Islet of Langerhans (tissue), 1 donor: ENCODE results near the gene ARHGAP6.
"Not testable (repeated sequence)": the region's sequence is repeated elsewhere in the genome, so short reads cannot be mapped to it uniquely, and the experiment has no call there.

Experiments used
- FAIRE-seq: peaks from one replicate; lab custom pipeline; 2011; peaks lifted over from hg19 to GRCh38; lab: Jason Lieb, UNC

The ARHGAP6 gene

DNA sequence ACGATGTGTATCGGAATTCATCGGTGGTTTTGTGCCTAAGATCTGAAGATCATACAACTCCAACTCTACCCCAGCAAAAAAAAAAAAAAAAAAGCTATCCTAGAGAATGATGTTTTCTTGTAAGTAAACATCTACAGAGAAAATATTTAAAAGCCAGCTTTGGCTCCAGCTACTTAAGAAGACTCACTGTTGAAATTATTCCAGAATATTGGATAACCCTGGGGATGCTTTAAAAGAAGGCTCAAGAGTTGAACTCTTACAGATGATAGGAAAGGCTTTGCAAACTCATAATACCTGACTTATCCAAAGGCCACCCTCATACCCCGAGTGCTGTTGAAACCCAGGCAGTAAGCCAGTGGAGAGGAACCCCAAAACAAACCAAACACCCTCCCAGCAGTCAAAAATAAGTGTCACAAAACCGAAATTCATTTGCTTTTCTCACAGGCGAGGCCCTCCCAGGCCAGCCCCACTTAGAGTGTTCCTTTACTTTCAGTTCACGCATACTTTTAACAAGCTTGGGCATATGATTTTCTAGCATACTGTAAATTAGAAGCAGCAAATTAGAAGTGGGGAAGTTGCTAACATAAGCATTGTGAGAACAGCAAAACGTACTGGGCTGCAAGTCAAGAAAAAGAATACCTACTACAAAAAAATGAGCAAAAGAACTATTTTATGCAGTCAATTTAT lies 375.2 kb downstream of the ARHGAP6 start:
- no peak for FAIRE-seq

DNA sequence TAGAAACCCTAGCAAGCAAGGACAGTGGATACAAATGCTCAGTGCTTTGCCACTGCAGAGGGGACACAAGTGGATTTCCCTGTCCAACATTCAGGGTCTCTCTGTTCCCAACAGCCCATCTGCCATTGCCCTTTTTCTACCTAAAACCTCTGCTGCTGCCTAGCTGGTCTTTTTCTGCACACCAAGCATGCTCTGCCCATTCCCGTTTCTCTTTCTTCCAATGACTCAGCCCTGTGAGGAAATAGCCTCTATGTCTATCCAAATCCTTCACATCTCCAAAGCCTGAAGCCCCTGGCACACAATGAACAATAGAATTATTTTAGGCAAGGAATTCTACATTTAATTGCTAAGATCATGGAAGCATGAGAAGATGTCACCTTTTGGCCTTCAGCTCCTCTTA lies 378.2 kb downstream of the ARHGAP6 start:
- FAIRE-seq = no peak

DNA sequence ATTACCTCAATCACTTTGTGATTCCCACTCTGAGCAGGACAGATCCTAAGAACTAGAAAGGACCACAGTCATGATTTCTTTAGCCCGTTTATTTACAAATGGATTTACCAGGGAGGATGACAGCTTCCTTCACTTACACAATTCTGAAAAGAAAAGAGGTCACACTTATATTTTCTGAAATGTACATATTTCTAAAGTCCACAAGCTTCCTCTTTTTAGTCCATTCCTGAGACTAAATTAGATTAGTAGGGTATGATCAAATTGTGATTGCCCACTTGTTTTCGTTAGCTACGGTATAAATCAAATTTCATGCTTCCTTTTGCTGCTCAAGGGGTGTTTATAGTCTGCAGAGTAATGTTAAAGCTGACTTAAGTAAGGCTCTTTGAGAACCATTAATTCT lies 380.1 kb downstream of the ARHGAP6 start:
- FAIRE-seq = no peak

DNA sequence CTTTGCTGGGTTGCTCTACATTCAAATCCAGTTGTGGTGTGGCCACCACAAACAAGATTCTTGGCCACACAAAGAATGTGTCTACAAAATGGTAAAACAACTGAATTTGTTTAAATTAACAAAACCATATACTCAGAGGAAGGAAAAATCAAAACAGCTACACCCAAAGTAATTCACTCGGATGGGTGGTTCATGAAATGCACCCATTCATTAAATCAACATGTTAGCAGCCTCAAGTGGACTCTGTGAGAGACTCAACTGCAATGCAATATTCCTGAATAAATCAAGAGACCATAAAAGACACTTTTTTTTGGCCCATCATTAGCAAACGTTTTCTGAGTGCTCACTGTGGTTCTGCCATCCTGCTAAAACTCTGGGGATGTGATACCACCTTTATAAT lies 383.7 kb downstream of the ARHGAP6 start:
- FAIRE-seq = no peak

GRCh38 chrX:11273544-11273943 lies 392.2 kb downstream of the ARHGAP6 start:
- FAIRE-seq = no peak

DNA sequence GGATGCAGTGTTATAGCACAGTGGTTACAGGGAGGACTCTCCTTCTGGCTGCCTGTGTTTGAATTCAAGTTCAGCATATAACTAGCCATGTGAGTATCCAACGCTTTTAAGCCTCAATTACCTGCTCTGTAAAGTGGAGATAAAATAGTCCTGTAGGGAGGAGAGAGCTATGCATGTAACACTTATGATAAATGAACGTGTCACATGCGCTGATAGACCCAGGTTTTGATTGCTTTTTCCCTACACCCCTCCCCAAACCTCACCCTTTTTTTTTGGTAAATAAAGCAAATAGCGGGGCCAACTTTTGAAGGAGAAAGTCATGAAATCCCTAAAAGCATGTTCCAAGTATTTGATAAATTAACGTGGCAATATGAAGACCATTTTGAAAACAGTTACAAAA lies 392.9 kb downstream of the ARHGAP6 start:
- no peak for FAIRE-seq

- no peak for FAIRE-seq
Measured at GRCh38 chrX:11272290-11272689, 393.4 kb downstream of the ARHGAP6 start.

DNA sequence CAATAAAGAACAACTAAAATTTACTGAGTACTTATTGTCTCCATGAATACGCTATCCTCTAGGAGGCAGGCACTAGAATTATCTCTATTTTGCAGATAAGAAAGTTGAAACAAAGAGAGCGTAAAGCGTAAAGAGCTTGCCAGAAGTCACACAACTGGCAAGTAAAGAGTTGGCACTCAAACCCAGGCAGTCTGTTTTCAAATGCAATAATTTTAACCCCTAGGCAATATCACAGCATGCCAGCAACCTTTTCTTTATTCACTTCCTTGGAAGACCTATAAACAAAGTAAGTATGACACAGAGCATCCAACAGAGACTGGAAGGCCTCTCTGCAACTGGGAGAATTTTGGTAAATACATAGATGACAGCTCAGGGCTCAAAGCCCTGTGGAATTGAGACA lies 395.7 kb downstream of the ARHGAP6 start:
- no peak for FAIRE-seq

- no peak for FAIRE-seq
Measured at GRCh38 chrX:11269006-11269405, 396.7 kb downstream of the ARHGAP6 start.

- no peak for FAIRE-seq
Measured at GRCh38 chrX:11267425-11267824, 398.3 kb downstream of the ARHGAP6 start.

GRCh38 chrX:11266573-11267003 lies 399.1 kb downstream of the ARHGAP6 start:
- FAIRE-seq = no peak

DNA sequence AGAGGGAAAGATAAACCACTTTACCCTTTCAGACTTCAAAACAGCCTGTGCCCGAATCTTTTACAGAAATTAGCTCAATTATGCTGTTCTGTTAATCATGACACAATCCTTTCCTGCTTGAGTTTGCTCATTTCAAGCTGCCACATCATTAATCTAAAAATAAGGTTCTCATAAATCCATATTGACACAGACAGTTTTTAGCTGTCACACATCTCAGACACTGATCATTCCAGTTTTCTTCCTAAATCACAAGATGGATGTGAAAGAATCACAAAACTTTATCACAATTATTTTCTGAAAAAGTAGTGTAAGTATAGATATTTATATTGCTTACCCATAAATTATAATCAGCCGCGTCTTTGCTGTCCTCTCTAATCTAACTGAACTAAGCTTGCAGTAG lies 400.4 kb downstream of the ARHGAP6 start:
- FAIRE-seq = no peak

GRCh38 chrX:11264925-11265324 lies 400.8 kb downstream of the ARHGAP6 start:
- FAIRE-seq = no peak

DNA sequence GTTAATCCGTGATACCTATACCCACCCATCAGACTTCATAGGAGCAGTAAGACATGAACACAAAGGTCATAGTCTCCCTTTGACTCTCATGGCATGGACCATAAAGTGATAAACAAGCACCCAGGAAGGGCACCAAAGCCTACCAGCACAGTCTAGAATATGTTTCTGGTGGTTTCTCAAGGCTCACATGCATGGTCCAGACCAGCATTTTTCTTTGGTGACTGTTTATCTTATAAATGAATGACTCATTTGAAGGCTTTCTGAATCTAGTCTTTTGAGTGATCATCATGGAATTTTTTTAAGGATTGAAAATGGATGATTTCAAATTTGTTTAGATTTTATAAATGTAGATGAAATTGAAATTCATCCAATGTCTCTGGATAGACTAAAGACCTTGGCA lies 404.5 kb downstream of the ARHGAP6 start:
- no peak for FAIRE-seq

- no peak for FAIRE-seq
Measured at GRCh38 chrX:11259437-11259836, 406.3 kb downstream of the ARHGAP6 start.

DNA sequence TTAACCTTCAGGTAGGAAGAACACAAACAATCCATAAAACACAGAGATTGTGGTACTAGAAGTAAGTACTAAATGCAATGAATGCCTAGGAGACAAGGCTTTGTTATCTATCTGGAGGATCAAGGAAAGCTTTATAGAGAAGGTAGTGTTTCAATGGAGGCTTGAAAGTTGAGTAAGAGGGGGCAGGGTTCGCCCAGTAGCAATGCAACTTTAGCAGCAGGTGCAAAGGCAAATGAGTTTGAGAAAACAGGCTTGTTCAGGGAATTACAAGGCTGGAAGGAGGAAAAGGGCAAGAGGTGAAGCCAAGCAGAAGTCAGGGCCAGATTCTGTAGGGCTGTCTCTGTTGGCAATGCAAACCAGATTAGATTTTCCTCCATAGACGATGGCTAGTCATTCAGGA lies 408.0 kb downstream of the ARHGAP6 start:
- no peak for FAIRE-seq

- no peak for FAIRE-seq
Measured at GRCh38 chrX:11257290-11257689, 408.4 kb downstream of the ARHGAP6 start.

GRCh38 chrX:11254417-11255109 lies 411.2 kb downstream of the ARHGAP6 start:
- FAIRE-seq = no peak

DNA sequence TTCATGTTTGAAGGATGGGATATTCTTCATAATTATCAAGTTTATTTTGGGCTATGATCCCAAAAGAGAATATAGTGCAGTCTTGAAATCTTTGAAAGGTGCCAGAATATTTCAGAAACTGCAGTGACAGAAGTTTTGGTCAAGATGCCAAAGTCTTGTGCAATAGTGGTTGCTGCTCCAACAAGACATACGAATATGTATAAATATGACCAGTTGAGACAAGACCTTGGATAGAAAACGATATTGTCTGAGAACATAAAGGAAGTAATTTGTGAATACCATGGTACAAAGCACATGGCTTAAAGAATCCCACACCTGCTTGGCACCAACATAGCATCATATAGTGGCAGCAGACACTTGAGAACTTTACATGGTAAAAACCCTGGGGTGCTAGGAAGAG lies 421.1 kb downstream of the ARHGAP6 start:
- no peak for FAIRE-seq

DNA sequence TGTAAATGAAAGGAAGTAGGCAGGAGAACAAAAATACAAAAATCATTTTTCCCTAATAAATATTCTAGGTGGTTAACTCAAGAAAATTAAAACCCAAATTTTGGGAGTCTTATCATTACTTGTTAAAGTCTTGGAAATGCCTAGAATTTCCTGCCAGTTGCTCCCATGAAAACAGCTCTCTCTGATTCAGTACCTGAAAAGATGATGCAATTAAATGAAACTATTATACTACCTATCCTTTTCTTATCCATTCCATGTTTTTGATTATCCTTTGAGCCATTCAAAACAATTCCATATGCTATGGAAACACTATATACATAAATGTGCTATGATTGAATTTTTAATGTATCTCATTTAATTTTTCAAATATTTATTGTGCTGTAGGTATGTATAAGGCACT lies 423.0 kb downstream of the ARHGAP6 start:
- FAIRE-seq = no peak

DNA sequence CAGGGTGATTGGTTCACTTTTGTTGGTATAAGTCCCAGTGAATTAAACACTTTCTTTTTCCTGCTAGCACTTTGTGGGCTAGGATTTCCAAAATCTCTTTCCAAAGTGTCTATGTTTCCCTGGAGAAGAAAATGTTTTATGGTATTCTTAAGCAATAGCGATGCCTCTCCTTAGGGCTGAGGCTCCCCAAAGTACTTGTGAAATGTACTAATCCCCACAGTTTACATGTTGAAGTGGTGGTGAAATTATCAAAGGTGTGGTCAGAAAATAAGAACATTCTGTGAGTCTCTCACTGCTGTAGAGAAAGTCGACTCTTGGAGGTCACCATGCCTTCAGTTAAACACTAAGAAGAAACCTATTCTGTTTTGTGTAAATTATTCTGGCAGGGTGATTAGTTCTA lies 424.0 kb downstream of the ARHGAP6 start:
- no peak for FAIRE-seq

GRCh38 chrX:11239230-11239629 lies 426.5 kb downstream of the ARHGAP6 start:
- peak; percentile 93 for FAIRE-seq

- FAIRE-seq = not testable (repeated sequence)
Measured at GRCh38 chrX:11235377-11235776, 430.3 kb downstream of the ARHGAP6 start.
